Fibroblast of pulmonary artery (primary cell): ENCODE results near the gene POLE4.

ENCODE experiments used
- DNase-seq: peaks from one replicate; pipeline ENCODE4 v3.0.0-alpha.2; 2010; ENCODE audit warnings: low read depth
- H3K4me3 ChIP-seq: replicated peaks from 2 replicates; pipeline ENCODE4 v1.5.1; 2011; ENCODE audit warnings: low read depth, mild to moderate bottlenecking, control low read depth, low read length, moderate library complexity
- CTCF ChIP-seq: IDR thresholded peaks from 2 replicates; pipeline ENCODE4 v1.5.1; 2011; ENCODE audit warnings: mild to moderate bottlenecking, control low read depth, low read length, inconsistent platforms; ENCODE audit errors: missing control alignments

The POLE4 gene

DNA sequence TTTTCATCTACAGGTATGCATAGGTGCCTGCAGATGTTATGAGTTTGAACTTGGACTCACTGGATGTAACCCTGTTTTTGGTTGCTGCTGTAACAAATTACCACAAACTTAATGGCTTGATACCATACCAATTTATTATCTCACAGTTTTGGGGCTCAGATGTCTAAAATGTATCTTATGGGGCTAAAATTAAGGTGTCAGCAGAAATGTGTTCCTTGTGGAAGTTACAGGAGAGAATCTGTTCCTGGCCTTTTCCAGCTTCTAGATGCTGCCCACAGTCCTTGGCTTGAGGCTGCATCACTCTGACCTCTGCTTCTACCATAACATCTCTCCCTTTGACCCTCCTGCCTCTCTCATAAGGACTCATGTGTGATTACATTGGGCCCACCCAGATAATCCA lies 47.6 kb downstream of the POLE4 start:
- DNase-seq = no peak
- no peak for TF ChIP-seq CTCF
- H3K4me3 ChIP-seq = no peak overlapping the region

- no peak overlapping the region for H3K4me3 ChIP-seq
- no peak for DNase-seq
- no peak for TF ChIP-seq CTCF
Observed at GRCh38 chr2:75007061-75007460, 48.6 kb downstream of the POLE4 start.

GRCh38 chr2:75007819-75008218 lies 49.4 kb downstream of the POLE4 start:
- no peak for TF ChIP-seq CTCF
- no peak for DNase-seq
- H3K4me3 ChIP-seq = no peak overlapping the region

GRCh38 chr2:75010571-75010970 lies 52.1 kb downstream of the POLE4 start:
- TF ChIP-seq CTCF = no peak
- no peak for DNase-seq
- no peak overlapping the region for H3K4me3 ChIP-seq

DNA sequence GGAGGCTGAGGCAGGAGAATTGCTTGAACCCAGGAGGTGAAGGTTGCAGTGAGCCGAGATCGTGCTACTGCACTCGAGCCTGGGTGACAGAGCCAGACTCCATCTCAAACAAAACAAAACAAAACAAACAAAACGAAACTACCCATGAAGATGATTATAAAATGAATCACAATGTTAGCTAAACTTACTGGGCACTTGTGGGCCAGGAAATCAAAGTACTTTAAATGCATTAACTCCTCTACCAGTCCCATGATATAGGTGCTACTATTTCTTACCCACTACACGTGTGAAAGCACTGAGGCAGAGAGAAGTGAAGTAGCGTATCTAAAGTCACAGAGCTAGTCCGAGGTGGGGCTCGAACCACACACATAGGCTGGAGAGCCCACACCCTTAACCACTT lies 53.6 kb downstream of the POLE4 start:
- no peak for DNase-seq
- H3K4me3 ChIP-seq = no peak overlapping the region
- no peak for TF ChIP-seq CTCF

- no peak overlapping the region for H3K4me3 ChIP-seq
- DNase-seq = no peak
- no peak for TF ChIP-seq CTCF
Observed at GRCh38 chr2:75018162-75018561, 59.7 kb downstream of the POLE4 start.
